HG03097 (cell line): ENCODE measurements around the gene AP4M1.
"Not testable (repeated sequence)": the region's sequence is repeated elsewhere in the genome, so short reads cannot be mapped to it uniquely, and the experiment has no call there.

Source experiments
- ATAC-seq: cut with Tn5 transposase; IDR thresholded peaks from one replicate; pipeline ENCODE4 v1.9.1; 2021; ENCODE audit not compliant: unreplicated experiment, low FRiP score

The AP4M1 gene

DNA sequence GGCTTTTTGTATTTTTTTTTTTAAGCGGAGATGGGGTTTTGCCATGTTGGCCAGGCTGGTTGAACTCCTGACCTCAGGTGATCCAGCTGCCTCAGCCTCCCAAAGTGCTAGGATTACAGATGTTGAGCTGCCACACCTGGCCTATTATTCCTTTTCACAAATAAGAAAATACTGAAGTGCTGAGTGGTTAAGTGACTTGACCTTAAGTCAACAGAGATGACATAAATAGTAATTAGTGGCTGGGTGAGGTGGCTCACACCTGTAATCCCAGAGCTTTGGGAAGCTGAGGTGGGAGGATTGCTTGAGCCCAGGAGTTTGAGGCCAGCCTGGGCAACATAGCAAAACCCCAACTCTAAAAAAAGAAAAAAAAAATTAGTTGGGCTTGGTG, 28.8 kb downstream of the AP4M1 start:
- ATAC-seq: not testable (repeated sequence)

DNA sequence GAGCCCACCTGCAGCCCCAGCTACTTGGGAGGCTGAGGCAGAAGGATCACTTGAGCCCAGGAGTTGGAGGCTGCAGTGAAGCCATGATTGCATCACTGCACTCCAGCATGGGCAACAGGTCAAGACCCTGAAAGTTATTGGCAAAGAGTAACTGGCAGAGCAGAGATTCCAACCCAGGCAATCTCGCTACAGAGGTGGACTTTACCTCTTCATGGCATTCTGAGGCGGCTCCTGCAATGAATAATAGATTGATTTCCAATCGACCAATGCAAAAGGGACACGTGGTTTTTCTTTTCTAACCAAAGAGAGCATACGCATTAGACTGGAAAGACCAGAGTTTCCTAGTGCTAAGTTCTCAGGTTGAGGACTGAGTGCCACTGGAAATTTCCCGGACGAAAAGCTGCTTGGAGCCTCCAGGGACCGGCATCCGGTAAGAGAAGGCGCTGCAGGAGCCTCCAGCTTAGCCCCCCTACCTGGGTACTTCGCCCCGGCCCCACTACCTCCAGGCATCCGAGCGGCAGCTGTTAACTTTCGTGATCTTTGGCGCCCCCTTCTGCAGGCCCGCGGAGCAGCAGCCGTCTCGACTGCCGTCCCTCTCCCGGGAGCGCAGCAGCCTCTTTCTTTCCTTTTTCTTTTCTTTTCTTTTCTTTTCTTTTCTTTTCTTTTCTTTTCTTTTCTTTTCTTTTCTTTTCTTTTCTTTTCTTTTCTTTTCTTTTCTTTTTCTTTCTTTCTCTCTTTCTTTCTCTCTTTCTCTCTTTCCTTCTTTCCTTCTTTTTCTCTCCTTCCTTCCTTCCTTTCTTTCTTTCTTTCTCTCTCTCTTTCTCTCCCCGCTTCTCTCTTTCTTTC, 29.4 kb downstream of the AP4M1 start:
- no peak for ATAC-seq

DNA sequence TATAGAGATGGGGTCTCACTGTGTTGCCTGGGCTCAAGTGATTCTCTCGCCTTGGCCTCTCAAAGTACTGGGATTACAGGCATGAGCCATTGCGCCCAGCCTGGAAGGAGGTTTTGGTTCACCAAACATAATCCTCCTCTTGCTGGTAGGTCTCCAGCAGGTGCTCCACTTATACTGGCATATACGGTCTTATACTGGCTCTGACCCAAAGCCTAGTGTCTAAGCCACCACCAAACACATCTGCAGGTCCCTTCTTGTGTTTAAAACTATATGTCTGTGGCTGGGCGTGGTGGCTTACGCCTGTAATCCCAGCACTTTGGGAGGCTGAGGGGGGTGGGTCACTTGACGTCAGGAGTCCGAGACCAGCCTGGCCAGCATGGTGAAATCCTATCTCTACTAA, 30.7 kb downstream of the AP4M1 start:
- ATAC-seq: no peak

DNA sequence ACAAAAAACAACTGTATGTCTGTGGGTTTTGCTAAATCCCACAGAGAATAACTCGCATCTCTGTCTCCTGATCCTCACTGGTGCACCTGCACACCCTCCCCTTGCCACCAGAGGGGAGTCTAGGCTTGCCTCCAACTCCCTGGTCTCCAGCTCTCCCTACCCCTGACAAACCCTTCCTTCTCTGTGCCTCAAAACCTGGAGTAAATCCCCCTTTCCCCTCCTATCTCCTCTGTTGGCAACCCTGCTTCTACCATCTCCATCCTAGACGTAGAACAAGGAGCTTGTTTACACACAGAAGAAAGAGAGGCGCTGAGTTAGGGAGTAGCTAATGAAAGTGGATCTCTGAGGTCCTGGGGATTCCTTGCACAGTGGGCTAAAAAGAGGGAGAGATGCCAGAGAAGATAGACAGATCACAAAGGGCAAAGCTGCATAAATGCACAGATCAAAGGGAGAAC, 31.3 kb downstream of the AP4M1 start:
- ATAC-seq: peak; percentile 49

DNA sequence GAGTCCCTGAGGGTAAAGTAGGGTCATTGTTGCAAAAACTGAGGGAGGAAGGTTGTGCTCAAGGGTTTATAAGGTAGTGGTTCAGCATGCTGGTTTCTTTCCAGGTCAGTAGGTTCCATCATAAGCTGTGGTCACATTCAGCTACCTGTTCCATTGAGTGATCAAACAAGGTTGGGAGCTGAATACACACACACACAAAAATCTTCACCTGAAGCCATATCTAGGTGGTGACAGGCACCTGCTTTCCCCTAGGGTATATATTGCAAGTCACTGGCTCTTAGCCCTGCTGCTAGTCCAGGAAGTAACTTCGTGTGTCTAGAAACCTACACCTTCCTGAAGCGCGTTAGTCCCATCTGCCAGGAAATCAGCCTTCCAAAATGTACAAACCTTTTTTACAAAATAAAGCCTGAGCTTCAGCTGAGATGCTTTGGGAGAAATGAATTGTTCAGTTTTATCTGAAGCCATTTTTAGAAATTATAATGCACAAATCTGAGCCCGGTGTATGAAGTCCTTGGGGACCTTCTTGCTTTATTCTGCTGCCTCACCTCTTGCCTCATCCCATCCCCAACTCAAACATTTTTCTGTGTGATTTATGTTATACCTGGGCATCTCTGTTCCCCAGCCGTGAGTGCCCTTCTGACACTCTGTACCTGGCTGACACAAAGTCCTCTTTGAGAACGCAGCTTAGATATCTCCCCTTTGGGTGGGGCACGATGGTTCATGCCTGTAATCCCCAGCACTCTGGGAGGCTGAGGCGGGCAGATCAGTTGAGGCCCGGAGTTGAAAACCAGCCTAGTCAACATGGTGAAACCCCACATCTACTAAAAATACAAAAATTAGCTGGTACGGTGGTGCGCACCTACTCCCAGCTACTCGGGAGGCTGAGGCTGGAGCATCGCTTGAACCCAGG, 36.7 kb downstream of the AP4M1 start:
- ATAC-seq: no peak

DNA sequence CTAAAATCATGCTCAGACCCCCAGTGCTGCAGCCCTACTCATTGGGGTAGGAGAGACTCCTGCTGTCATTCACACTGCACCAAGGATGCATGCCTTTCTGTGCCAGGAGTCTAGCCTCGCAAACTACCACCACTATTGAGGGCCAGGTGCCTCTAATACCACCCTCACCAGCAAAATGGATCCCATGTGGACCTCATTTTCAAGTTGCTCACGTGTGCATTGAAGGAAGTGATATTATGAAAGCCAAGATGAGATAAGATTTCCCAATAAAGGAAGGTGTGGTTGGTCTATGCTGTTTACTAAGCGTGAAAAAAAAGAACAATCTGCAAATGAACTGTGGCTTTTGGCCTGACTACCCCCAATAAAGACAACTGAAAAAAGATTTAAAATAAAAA, 40.1 kb downstream of the AP4M1 start:
- no peak for ATAC-seq

DNA sequence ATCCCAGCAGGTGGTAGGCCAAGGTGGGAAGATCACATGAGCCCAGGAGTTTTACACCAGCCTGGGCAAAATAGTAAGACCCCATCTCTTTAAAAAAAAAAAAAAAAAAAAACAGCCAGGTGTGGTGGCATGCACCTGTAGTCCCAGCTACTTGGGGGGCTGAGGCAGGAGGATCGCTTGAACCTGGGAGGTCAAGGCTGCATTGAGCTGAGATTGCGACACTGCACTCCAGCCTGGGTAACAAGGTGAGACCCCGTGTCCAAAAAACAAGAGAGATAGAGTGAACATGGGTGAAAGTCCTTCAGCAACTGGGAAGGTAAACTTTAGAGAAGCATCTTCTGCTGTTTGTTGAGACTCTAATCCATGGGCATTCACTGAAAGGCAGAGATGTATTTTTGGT, 41.0 kb downstream of the AP4M1 start:
- ATAC-seq: no peak

DNA sequence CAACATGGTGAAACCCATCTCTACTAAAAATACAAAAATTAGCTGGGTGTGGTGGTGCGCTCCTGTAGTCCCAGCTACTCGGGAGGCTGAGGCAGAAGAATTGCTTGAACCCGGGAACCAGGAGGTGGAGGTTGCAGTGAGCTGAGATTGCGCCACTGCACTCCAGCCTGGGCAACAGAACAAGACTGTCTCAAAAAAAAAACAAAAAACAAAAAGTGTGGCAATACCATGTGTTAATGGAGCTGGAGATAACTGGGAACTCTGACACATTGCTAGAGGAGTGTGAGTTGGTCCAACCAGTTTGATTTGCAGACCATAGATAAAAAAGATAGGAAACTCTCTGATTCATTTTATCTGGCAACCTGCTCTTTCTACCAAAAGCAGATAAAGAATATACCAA, 44.9 kb downstream of the AP4M1 start:
- not testable (repeated sequence) for ATAC-seq

DNA sequence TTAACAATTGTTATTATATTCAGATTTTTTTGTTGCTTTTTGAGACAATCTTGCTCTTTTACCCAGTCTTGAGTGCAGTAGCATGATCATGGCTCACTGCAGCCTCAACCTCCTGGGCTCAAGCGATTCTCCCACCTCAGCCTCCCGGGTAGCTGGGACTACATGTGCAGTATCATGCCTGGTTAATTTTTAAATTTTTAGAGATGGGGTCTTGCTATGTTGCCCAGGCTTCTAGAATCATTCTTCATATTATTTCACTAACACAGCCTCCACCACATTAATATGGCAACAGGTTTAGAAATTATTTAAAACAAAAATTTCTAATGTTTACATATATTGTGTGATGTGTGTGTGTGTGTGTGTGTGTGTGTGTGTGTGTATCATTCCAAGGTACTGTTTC, 45.8 kb downstream of the AP4M1 start:
- ATAC-seq: no peak

DNA sequence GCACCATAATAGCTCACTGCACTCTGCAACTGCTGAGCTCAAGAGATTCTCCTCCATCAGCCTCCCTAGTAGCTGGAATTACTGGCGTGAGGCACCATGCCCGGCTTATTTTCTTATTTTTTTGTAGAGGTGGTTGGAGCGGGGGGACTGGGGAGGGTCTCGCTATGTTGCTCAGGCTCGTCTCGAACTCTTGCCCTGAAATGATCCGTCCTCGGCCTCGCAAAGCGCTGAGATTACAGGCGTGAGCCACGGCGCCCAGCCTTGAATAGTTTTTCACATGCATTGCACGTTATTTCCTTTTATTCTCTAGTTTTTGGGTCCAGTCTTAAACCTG, 46.7 kb downstream of the AP4M1 start:
- no peak for ATAC-seq

DNA sequence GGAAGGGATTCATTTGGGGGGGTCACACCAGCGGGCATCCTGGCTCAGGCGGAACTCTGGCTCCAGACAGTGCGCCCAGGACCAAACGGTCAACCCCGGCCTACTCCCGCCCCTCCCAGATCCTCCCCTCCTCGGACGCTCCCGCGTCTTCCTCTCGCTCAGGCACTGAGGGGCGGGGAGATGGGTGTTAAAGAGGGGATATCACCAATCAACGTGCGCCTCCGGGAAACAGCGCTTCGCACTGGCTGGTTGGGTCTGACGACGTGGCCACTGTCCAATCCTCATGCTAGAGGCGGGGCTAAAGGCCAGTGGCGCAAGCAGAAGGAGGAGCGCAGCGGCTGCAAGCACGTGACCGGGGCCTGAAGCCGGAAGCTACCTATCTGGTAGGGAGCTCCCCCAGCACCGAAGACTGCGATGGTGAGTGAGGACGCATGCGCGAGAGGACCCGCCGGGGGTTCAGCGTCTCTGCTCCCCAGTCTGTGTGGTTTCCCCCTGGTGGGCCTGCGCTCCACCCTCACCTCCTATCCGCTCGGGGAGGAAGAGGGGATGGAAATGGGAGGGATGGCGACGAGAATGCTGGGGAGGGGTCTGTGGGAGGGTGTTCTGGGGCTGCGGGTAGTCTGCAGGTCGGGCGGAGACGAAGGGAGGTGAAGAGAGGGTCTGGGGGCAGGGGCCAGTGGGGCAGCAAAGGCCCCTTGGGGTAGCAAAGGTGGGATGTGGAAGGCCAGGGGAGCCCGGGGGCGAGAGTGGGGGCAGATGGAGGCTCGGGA, 47.3 kb downstream of the AP4M1 start, which contains the start of gene LAMTOR4:
LAMTOR4 (plus strand) TSS at position 360 of the 770 bp plus-strand sequence; CDS start at position 415, 55 bp downstream.
- ATAC-seq: peak; percentile 98

DNA sequence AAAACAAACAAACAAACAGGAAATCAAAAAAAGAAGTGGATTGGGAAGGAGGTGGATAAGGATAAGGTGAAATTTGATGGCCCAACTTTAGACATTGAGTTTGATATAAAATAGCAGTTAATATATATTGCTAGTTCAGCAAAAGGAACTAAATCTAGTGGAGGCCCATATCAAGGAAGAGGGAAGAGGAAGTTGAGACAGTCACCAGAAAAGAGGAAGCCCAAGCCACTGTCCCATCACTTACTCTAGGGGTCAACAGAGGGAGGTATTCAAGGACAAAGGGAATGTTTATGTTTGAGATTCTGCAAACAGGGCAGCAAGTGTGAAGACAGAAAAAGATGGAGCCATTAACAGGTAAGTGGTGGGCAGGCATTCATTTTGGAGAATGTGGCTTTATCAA, 51.0 kb downstream of the AP4M1 start:
- ATAC-seq: no peak

DNA sequence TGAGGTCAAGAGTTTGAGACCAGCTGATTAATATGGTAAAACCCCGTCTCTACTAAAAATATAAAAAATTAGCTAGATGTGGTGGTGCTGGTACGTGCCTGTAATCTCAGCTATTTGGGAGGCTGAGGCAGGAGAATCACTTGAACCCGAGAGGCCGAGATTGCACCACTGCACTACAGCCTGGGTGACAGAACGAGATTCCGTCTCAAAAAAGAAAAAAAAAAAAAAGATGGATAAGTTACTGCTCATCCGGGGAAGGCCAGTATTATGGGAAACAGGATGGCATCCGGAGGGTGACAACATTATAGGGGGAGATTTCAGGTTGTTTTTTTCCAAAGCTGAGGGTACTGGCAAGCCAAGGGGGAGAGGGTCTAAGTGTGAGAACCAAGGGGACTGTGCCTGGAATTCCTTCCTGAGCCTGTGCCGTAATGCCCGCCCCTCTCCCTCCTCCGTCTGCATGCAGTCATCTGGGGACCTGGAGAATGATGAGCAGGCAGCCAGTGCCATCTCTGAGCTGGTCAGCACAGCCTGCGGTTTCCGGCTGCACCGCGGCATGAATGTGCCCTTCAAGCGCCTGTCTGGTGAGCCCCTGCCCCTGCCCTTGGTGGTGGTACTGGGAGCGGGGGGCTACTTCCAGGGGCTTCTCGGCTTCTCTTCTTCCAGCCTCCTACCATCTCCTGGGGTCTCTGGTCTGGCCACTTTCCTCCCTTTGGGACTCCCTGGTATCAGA, 51.7 kb downstream of the AP4M1 start:
- no peak for ATAC-seq

DNA sequence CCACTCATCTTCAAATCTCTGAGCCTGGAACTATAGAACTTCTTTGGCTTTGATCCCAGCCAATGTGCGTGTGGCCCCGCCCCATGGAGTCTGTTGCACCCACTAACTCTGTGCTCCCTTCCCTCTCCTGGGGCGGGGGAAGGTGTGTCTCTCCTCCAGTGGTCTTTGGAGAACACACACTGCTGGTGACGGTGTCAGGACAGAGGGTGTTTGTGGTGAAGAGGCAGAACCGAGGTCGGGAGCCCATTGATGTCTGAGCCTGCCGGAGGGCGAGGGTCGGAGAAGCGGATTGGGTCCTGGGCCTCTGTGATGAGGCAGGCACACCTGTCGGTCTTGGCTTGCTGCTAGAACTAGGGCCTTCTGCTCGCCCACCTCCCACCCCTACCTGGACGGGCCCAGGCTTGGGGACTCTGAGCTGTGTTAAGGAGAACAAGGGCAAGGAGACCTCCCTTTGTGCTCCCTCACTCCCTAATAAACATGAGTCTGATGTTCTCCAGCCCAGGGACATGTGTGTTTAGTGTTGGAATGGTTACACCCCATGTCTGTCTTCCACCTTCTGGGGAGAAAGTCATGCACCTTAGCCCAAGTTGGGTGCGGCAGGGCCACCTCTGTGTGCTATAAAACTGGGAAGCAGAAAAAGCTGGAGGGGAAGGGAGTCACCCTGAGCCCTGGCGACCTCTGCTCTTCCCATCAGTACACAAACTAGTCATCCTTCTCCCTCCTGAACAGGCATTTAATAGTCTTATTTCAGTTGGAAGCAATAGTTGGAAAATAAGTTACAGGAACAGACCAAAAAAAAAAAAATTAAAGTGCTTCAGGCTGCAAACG, 52.5 kb downstream of the AP4M1 start:
- ATAC-seq: no peak

DNA sequence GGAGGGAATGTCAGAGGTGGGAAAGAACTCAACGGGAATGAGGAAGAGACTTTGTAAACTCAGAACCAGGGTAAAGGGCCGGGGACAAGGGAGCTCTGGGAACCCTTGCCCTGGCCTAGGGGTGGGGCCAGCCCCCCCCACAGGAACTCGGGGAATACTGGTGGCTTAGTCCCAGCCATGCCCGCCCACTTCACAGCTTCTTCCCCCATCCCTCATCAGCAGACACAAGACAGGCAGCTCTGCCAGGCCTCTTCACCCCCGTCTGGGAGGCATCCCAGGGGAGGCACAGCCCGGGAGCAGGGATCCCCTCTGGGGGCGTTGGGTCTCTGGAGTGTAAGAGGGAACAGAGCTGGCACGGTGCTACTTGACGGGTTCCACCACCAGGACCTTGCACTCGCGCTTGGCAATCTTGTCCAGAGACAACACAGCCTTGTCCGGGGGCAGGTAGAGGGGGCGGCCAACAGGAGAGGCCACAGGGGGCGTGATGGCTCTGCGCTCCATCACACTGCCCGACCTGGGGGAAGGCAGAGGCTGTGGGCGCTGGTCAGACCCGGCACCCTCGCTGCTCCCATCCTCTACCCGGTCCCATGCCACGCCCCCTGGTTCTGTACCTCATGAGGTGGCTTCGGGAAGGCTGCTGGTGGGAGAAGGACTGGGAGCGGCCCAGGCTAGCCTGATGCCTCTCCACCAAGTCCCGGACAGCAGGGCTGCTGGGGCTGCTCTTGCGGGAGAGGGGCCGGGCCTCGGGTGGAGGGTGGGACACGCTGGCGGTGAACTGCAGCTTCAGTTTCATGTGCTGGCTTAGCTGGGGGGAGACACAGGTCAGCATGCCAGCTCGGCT, 53.4 kb downstream of the AP4M1 start:
- ATAC-seq: no peak

DNA sequence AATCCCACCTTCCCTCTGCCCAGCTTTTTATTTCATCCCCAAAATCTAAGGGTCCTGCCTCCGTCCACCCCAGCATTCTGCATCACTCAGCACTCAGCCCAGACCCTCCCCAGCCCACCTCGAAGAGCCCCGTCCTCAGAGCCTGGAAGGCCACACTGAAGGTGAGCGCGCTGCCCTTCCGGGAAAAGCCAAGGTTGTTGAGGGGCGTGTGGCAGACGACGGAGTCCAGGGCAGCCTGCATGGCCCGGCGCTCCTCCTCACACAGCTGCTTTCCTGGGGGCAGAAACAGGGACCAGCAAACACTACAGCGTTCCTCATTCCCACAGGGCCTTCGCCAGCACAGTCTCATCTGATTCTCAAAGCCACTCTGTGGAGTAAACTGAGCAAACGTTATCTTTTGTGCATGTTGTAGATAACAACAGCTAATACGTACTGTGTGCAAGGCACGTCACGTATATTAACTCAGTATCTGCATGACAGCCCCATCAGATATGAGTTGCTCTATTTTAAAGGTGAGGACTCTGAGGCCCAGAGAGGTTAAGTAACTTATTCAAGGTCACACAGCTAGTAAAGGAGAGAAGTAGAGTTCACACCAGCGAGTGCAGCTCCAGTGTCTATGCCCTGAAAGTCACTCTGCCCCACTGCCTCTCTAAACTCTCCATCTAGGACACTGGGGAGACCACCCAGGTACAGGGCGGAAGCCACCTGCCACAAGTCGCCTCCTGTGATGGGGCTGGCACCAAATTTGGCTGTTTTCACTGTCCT, 54.3 kb downstream of the AP4M1 start:
- ATAC-seq: no peak

DNA sequence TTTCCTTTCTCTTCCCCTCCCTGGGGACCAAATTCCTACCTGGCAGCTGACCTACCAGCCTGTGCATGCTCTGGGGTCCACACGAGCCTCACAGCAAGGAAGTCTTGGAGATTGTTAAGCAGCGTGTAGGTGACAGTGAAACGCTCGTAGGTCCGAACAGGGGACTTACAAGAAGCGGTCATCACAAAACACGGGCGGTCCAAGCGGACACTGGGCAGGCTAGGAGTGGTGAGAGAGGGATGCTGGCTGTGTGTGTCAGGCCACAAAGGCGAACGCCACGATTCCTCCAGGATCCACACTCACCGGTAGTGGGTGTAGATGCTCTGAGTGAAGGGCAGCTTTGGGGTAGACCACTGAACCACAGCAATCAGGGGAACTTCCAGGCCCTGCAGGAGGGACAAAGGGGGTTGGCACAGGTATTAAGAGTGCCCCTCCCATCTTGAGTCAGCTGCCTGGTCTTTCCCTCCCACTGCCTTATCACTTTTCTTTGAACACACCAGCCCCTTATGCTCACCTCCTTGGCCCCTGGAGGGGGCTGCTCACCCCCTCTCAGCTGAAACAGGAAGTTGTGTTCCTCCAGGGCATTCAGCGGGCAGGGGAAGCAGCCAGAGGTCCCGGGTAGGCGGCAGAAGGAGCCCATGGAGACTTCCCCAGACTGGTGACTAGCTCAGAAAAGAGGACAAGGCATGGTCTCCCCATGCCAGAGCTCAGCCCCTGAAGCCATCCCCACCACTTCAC, 55.1 kb downstream of the AP4M1 start:
- no peak for ATAC-seq
